ENCODE measurements around the gene NPAS3. TPM values are rescaled to one million over a fixed set of nuclear protein-coding genes. Genes with fewer than 3 reads are reported as not detected.

Gene NPAS3
- total RNA-seq, 1 donor from 2014 or later, result 2.0 TPM

DNA sequence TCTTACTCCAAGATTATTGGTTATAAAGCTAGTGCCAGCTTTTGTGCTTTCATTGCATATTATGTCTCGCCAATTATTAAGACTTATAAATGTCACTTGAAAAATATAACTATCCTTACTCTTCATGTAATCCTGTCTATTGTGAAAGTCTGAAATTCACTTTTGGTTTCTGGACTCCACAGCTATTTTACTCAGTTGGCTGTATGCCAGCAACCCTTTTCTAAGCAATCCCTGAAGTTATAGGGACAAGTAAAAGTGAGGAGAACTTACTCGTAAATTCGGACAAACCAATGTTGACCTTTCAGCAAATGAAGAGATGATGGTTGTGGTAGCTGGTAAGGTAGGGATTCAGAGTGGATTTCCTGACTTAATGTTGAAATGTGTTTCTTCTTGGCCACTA is 196.3 kb downstream of the NPAS3 start:
- TF ChIP-seq CTCF (IDR thresholded peaks at IDR 0.05; ENCODE audit: insufficient read depth, low read length, poor library complexity, severe bottlenecking), result no peak

DNA sequence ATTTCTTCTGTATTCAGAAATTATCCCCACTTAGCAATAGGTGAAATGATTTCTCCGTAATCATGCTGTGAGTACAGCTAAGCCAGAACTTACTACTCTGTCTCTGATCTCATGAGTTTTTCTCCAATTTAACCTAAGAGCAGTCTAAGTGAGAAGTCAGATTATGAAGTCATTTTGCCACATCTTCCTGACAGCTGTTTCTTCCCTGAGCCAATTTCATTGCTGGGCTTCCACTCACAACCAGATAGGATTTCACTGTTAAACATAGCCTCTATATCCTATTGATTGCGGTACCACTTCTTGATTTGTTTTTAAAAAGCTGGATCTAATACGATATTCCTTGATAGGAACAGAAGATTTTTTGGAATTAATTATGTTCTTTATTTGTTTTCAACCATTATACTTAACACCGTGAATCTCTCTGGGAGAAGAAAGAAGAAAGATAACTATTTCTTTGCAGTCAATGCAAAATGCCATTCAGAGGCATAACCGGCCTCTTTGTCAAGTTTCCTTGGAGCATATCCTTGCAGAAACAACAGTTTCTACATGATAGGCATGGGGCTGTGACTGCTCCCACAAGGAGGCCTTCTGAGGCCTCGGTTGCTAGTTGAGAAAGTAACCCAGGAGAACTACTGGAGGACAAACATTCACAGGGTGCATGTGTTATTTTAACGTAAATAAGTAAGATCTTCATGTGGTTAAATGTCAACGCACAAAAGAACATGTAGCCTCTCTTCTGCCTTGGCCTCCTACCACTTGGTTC is 212.2 kb downstream of the NPAS3 start:
- Histone ChIP-seq H3K4me3 (ENCODE audit: low read depth, low read length) (no peak overlapping the region), H3K27me3 (ENCODE audit: control insufficient read depth, insufficient read depth, low read length) (no peaks in the 10 kb centered on the region), H3K36me3 (ENCODE audit: control insufficient read depth, insufficient read depth, low read length) (no peaks in the 10 kb centered on the region)
- no peak for DNase-seq (ENCODE audit: low read depth)
- TF ChIP-seq CTCF (IDR thresholded peaks at IDR 0.05; ENCODE audit: insufficient read depth, low read length, poor library complexity, severe bottlenecking), result no peak

More for the DNA sequence above, 196.3 kb downstream of the NPAS3 start:
- no peaks in the 10 kb centered on the region for H3K27me3 ChIP-seq (ENCODE audit: control insufficient read depth, insufficient read depth, low read length)
- H3K4me3 ChIP-seq (ENCODE audit: low read depth, low read length), result no peak overlapping the region
- no peaks in the 10 kb centered on the region for H3K36me3 ChIP-seq (ENCODE audit: control insufficient read depth, insufficient read depth, low read length)
- no peak for DNase-seq (ENCODE audit: low read depth)

DNA sequence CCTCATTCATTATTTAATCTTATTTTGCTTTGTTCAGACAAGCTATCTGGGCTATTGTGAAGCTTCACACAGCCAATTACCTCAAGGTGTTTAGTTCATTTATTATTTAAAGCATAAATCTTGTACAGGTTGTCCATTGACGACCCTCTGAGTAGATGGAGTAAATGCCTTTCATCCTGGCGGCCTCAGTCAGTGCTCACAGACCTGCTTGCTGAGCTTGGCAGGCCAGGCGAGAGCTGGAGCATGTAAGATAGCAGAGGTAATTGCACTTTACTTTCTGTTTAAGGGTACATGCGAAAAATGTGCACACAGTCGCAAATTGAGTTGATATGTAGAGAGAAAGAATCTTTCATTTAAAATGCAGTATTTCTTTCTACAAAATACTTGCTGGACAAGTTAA is 224.4 kb downstream of the NPAS3 start:
- Histone ChIP-seq H3K4me3 (ENCODE audit: low read depth, low read length) (no peak overlapping the region), H3K27me3 (ENCODE audit: control insufficient read depth, insufficient read depth, low read length) (no peaks in the 10 kb centered on the region), H3K36me3 (ENCODE audit: control insufficient read depth, insufficient read depth, low read length) (no peaks in the 10 kb centered on the region)
- TF ChIP-seq CTCF (IDR thresholded peaks at IDR 0.05; ENCODE audit: insufficient read depth, low read length, poor library complexity, severe bottlenecking), result no peak
- DNase-seq (ENCODE audit: low read depth), result no peak

- H3K27me3 ChIP-seq (ENCODE audit: control insufficient read depth, insufficient read depth, low read length), result no peaks in the 10 kb centered on the region
- no peaks in the 10 kb centered on the region for H3K36me3 ChIP-seq (ENCODE audit: control insufficient read depth, insufficient read depth, low read length)
- no peak overlapping the region for H3K4me3 ChIP-seq (ENCODE audit: low read depth, low read length)
- no peak for DNase-seq (ENCODE audit: low read depth)
- no peak for TF ChIP-seq CTCF (IDR thresholded peaks at IDR 0.05; ENCODE audit: insufficient read depth, low read length, poor library complexity, severe bottlenecking)
Measured at GRCh38 chr14:33163600-33163999, 224.9 kb downstream of the NPAS3 start.

DNA sequence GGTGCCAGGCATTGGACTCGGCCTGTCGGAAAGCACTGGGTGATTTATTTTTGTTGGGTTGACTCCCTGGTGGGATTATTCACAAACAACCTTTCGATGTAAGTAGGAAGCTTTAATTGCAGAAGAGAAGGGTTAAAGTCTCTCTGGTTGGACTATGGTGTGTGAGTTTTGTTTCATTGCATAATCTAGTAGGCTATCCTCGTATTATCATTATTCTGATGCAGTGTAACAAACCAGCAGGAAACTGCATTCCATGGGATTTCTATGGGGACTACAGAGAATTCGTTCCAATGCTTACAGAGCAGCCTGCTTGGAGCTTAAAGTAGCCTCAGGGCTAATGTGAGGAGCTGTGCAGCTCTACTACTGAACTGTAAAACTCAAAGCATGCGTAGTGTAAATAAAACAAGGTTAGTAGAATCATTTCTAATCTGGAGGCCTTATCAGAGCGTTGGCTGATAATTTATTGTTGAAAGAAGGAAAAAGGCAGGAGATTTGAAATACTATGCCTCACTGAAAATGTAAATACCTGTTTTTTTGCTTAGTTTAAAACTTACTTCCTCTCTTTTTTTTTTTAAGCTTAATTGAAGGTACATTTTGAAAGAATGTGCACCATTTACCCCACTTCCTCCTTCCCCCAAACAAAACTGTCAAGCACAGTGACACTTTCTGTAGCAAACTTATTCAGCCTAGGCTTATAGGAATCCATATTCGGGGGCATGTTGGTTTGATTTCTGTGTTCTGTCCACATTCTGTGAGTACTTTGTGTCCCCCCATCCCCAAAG is 226.7 kb downstream of the NPAS3 start:
- Histone ChIP-seq H3K27me3 (ENCODE audit: control insufficient read depth, insufficient read depth, low read length) (no peaks in the 10 kb centered on the region), H3K36me3 (ENCODE audit: control insufficient read depth, insufficient read depth, low read length) (no peaks in the 10 kb centered on the region), H3K4me3 (ENCODE audit: low read depth, low read length) (no peak overlapping the region)
- no peak for DNase-seq (ENCODE audit: low read depth)
- no peak for TF ChIP-seq CTCF (IDR thresholded peaks at IDR 0.05; ENCODE audit: insufficient read depth, low read length, poor library complexity, severe bottlenecking)

All from kidney epithelial cell (primary cell).